Fibroblast of mammary gland (primary cell): ENCODE measurements around the gene IZUMO1.

Source experiments
- DNase-seq: peaks from one replicate; pipeline ENCODE4 v3.0.0-alpha.2; 2010; ENCODE audit warnings: low read depth
- H3K4me3 ChIP-seq: 2 replicates; pipeline ENCODE4 v1.5.1; 2011; ENCODE audit warnings: low read depth, mild to moderate bottlenecking, low read length, moderate library complexity; ENCODE audit not compliant: control insufficient read depth
- TF ChIP-seq, protein P1 (sequence below): conservative IDR thresholded peaks from 2 replicates; pipeline ENCODE4 v1.5.1; 2011; ENCODE audit warnings: low read depth, low read length, inconsistent platforms; ENCODE audit not compliant: control insufficient read depth, insufficient read depth

IZUMO1 gene

DNA sequence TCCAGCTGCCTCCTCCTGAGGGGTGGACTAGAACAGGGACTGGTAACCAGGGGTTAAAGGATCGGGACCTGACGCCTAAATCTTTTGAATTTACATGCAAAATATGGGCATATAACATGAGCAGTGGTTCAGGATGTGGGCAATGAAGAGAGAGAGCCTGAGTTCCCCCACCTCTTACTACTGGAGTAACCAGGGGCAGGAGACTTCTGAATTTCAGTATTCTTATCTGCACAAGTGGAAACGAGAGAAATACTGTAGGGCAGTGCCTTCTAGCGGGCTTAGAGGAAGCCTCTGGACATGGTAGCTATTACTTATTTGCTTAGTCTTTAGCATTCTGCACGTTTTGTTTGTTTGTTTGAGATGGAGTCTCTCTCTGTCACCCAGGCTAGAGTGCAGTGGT is 37.8 kb upstream of the IZUMO1 start:
- no peak for DNase-seq
- TF ChIP-seq, protein P1, sequence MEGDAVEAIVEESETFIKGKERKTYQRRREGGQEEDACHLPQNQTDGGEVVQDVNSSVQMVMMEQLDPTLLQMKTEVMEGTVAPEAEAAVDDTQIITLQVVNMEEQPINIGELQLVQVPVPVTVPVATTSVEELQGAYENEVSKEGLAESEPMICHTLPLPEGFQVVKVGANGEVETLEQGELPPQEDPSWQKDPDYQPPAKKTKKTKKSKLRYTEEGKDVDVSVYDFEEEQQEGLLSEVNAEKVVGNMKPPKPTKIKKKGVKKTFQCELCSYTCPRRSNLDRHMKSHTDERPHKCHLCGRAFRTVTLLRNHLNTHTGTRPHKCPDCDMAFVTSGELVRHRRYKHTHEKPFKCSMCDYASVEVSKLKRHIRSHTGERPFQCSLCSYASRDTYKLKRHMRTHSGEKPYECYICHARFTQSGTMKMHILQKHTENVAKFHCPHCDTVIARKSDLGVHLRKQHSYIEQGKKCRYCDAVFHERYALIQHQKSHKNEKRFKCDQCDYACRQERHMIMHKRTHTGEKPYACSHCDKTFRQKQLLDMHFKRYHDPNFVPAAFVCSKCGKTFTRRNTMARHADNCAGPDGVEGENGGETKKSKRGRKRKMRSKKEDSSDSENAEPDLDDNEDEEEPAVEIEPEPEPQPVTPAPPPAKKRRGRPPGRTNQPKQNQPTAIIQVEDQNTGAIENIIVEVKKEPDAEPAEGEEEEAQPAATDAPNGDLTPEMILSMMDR: no peak
- H3K4me3 ChIP-seq: no peak overlapping the region

DNA sequence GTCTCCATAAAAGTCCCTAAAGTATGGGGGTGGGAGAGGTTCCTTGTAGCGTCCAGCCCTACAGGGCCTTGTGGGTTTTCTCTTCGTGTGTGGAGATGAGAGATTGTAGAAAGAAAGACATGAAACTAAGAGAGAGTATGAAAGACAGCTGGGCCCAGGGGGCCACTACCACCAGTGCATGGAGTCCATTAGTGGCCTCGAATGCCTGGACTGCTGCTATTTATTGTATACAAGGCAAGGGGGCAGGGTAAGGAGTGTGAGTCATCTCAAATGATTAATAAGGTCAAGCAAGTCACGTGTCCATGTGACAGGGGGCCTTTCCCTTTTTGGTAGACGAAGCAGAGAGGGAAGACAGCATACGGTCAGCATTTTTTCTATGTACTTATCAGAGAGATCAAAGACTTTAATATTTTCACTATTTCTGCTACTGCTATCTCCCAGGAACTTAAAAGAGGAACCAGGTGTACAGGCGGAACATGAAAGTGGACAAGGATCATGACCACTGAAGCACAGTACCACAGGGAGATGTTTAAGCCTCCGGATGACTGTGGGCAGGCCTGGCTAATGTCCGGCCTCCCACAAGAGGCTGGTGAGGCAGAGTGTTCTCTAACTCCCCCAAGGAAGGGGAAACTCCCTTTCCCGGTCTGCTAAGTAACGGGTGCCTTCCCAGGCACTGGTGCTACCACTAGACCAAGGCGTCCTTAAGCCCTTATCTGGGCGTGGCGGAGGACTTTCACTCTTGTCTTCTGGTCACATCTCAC is 34.1 kb upstream of the IZUMO1 start:
- peak; percentile 59 for DNase-seq
- H3K4me3 ChIP-seq: no peak overlapping the region
- TF ChIP-seq, protein P1: no peak

DNA sequence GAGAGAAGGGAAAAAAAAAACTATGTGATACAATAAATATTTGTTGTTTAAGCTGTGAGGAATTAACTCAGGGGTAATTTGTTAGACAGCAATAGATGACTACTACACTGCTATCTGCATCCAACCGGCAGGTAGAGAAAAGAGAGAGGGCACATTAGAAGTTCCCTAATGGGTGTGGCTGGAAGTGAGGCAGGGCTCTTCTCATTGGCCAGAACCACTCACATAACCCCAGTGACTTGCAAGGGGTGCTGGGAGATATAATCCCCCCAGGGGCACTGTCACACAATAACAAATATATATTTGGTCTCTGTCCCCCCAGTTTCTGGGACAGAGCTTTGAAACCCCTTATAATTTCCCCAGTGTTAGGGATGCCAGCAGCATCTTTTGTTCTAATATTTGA is 32.9 kb upstream of the IZUMO1 start:
- no peak overlapping the region for H3K4me3 ChIP-seq
- TF ChIP-seq, protein P1: no peak
- DNase-seq: no peak

DNA sequence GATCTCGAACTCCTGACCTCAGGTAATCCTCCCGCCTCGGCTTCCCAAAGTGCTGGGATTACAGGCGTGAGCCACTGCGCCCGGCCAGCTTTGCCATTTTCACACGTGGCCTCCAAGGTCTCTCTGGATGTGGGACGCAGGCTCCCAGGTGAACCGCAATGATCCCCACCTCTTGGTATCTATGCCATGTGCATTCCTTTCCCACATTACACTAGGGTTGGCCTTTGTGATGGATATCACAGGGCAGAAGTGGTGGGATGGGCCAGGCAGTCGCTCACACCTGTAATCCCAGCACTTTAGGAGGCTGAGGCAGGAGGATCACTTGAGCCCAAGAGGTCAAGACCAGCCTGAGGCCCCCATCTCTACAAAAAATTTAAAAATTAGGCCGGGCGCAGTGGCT is 31.0 kb upstream of the IZUMO1 start:
- TF ChIP-seq, protein P1: no peak
- H3K4me3 ChIP-seq: no peak overlapping the region
- DNase-seq: no peak

DNA sequence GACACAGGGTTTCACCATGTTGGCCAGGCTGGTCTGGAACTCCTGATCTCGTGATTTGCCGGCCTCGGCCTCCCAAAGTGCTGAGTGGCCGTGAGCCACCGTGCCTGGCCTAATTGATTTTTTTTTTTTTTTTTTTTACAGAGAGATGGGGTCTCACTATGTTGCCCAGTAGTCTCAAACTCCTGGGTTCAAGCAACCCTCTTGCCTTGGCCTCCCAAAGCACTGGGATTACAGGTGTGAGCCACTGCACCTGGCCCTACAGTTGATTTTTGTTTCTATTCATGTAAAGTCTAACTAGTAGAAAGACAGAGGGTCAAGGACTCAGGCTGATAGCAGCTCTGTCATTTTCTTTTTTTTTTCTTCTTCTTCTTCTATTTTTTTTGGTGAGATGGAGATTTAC is 30.4 kb upstream of the IZUMO1 start:
- no peak overlapping the region for H3K4me3 ChIP-seq
- DNase-seq: no peak

DNA sequence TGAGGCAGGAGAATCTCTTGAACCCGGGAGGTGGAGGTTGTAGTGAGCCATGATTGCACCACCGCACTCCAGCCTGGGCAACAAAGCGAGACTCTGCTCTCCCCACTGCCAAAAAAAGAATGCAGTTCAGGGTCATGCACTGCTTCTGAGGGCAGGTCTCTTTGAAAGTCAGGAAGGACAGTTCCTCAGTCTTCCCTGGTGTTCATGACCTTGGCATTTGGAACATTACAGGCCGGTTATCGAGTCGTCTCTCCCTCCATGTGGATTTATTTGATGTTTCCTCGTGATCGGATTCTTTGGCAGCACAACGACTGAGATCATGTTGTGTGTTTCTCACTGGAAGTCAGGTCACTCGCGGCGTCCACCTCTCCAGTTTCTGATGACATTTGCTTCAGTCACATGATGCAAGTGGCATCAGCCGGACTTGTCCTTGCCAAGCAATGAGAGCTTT is 25.8 kb upstream of the IZUMO1 start:
- TF ChIP-seq, protein P1: no peak
- no peak overlapping the region for H3K4me3 ChIP-seq
- peak; percentile 34 for DNase-seq

More for the DNA sequence above, 30.4 kb upstream of the IZUMO1 start:
- TF ChIP-seq, protein P1: no peak
